ENCODE results near the gene HS6ST1.

Gene HS6ST1

GRCh38 chr2:128358941-128359731 is 40.5 kb upstream of the HS6ST1 start:
- TF ChIP-seq CTCF (IDR thresholded peaks at IDR 0.05; ENCODE audit: control extremely low read depth, extremely low read depth, low read depth, missing control alignments) = no peak
- no peak for DNase-seq (ENCODE audit: extremely low spot score)
- ChIA-PET POLR2A (no interaction called here), CTCF (no interaction called here)

- ChIA-PET POLR2A (no interaction called here), CTCF (no interaction called here)
- DNase-seq (ENCODE audit: extremely low spot score) = no peak
- no peak for TF ChIP-seq CTCF (IDR thresholded peaks at IDR 0.05; ENCODE audit: control extremely low read depth, extremely low read depth, low read depth, missing control alignments)
Observed at GRCh38 chr2:128357506-128358370, 39.1 kb upstream of the HS6ST1 start.

- DNase-seq (ENCODE audit: extremely low spot score) = no peak
Observed at GRCh38 chr2:128356127-128356526, 37.5 kb upstream of the HS6ST1 start.

GRCh38 chr2:128354726-128355470 is 36.2 kb upstream of the HS6ST1 start:
- TF ChIP-seq CTCF (IDR thresholded peaks at IDR 0.05; ENCODE audit: control extremely low read depth, extremely low read depth, low read depth, missing control alignments) = no peak
- DNase-seq (ENCODE audit: extremely low spot score) = no peak
- ChIA-PET POLR2A (no interaction called here), CTCF (no interaction called here)

More at GRCh38 chr2:128356127-128356526, 37.5 kb upstream of the HS6ST1 start:
- TF ChIP-seq CTCF (IDR thresholded peaks at IDR 0.05; ENCODE audit: control extremely low read depth, extremely low read depth, low read depth, missing control alignments) = no peak
- CTCF ChIA-PET = no interaction called here
- POLR2A ChIA-PET = no interaction called here

- ChIA-PET CTCF (no interaction called here), POLR2A (no interaction called here)
- no peak for DNase-seq (ENCODE audit: extremely low spot score)
- TF ChIP-seq CTCF (IDR thresholded peaks at IDR 0.05; ENCODE audit: control extremely low read depth, extremely low read depth, low read depth, missing control alignments) = no peak
Observed at GRCh38 chr2:128354161-128354560, 35.5 kb upstream of the HS6ST1 start.

GRCh38 chr2:128350736-128351135 is 32.1 kb upstream of the HS6ST1 start:
- ChIA-PET CTCF (no interaction called here), POLR2A (no interaction called here)
- no peak for TF ChIP-seq CTCF (IDR thresholded peaks at IDR 0.05; ENCODE audit: control extremely low read depth, extremely low read depth, low read depth, missing control alignments)
- no peak for DNase-seq (ENCODE audit: extremely low spot score)
